GM21381 (cell line): ENCODE data around the gene TNS1.

Experiments
- ATAC-seq: cut with Tn5 transposase; IDR thresholded peaks from one replicate; pipeline ENCODE4 v1.9.1; 2021; ENCODE audit warnings: mild to moderate bottlenecking, moderate library complexity; ENCODE audit not compliant: unreplicated experiment

TNS1 gene

GRCh38 chr2:217857624-217858506 lies 144.9 kb downstream of the TNS1 start:
- no peak for ATAC-seq

GRCh38 chr2:217856871-217857270 lies 145.9 kb downstream of the TNS1 start:
- ATAC-seq: no peak

- ATAC-seq: no peak
Observed at GRCh38 chr2:217856159-217856558, 146.6 kb downstream of the TNS1 start.

GRCh38 chr2:217854684-217855420 lies 147.9 kb downstream of the TNS1 start:
- no peak for ATAC-seq

GRCh38 chr2:217853961-217854360 lies 148.8 kb downstream of the TNS1 start:
- ATAC-seq: no peak

- ATAC-seq: no peak
Observed at GRCh38 chr2:217853301-217853881, 149.4 kb downstream of the TNS1 start.

GRCh38 chr2:217852555-217853211 lies 150.1 kb downstream of the TNS1 start:
- ATAC-seq: no peak

GRCh38 chr2:217851191-217852020 lies 151.4 kb downstream of the TNS1 start:
- no peak for ATAC-seq

- no peak for ATAC-seq
Observed at GRCh38 chr2:217849154-217849975, 153.4 kb downstream of the TNS1 start.

- no peak for ATAC-seq
Observed at GRCh38 chr2:217848351-217848957, 154.3 kb downstream of the TNS1 start.

- ATAC-seq: no peak
Observed at GRCh38 chr2:217847552-217848350, 155.0 kb downstream of the TNS1 start.

- ATAC-seq: no peak
Observed at GRCh38 chr2:217847115-217847514, 155.7 kb downstream of the TNS1 start.

- ATAC-seq: no peak
Observed at GRCh38 chr2:217846321-217846743, 156.5 kb downstream of the TNS1 start.

- no peak for ATAC-seq
Observed at GRCh38 chr2:217845301-217845700, 157.5 kb downstream of the TNS1 start.

GRCh38 chr2:217844696-217845095 lies 158.1 kb downstream of the TNS1 start:
- no peak for ATAC-seq

- ATAC-seq: no peak
Observed at GRCh38 chr2:217843324-217843723, 159.5 kb downstream of the TNS1 start.

GRCh38 chr2:217842017-217842416 lies 160.8 kb downstream of the TNS1 start:
- no peak for ATAC-seq

GRCh38 chr2:217840522-217840921 lies 162.3 kb downstream of the TNS1 start:
- no peak for ATAC-seq
